ENCODE measurements around the gene FAM156A.
"Not testable (repeated sequence)": the region's sequence is repeated elsewhere in the genome, so short reads cannot be mapped to it uniquely, and the experiment has no call there.

GRCh38 chrX:52948265-52948664, 10.1 kb downstream of the FAM156A start:
- TF ChIP-seq CTCF, POLR2A (IDR thresholded peaks at IDR 0.05): not testable (repeated sequence)
